Tibial nerve (tissue), 3 donors: Measurements from ENCODE around the gene SRGAP3.

Source experiments
- CTCF ChIP-seq, 5 experiments: fragments of 200-600 bp in 3 of 5; fragments of 450-650 bp in 2 of 5; sonication (generic) in 3 of 5; IDR thresholded peaks; one replicate each; pipeline ENCODE4 v1.5.1; 2016 to 2019; ENCODE audit warnings: antibody characterized with exemption in 5 of 5, mild to moderate bottlenecking in 3 of 5, moderate library complexity in 2 of 5
- POLR2A ChIP-seq, 2 donors: fragments of 450-650 bp; IDR thresholded peaks; one replicate each; pipeline ENCODE4 v1.6.1; 2017; ENCODE audit warnings: antibody characterized with exemption in 2 of 2, mild to moderate bottlenecking in 2 of 2, moderate library complexity in 2 of 2

- TF ChIP-seq CTCF (IDR thresholded peaks at IDR 0.05) (no peak), POLR2A (IDR thresholded peaks at IDR 0.05) (no peak)
Measured at GRCh38 chr3:9113040-9113439, 136.4 kb downstream of the SRGAP3 start.
